Measurements from ENCODE around the gene PARM1. TPM values are rescaled to one million over a fixed set of nuclear protein-coding genes. Genes with fewer than 3 reads are reported as not detected.

Gene PARM1
- total RNA-seq, 4 donors from 2014 or later, result 12.9 to 25.7 (median 24.1) TPM

- Histone ChIP-seq H3K9me3 (no peaks in the 10 kb centered on the region), H3K27ac (replicated peaks in 1 of 4) (no peak overlapping the region), H3K27me3 (no peaks in the 10 kb centered on the region), H3K4me1 (no peaks in the 10 kb centered on the region), H3K36me3 (no peaks in the 10 kb centered on the region), H3K4me3 (no peak overlapping the region)
- DNase-seq (ENCODE audit: extremely low spot score), result peak; percentile 14
- WGBS, result 77% methylated on average over 3 of the region's 3 CpGs
- intact Hi-C loops (cut with DNase I), result no loop called here
- TF ChIP-seq POLR2AphosphoS5 (IDR thresholded peaks at IDR 0.05), result no peak
These were observed 65.2 kb downstream of the PARM1 start for GRCh38 chr4:74997948-74998729.

DNA sequence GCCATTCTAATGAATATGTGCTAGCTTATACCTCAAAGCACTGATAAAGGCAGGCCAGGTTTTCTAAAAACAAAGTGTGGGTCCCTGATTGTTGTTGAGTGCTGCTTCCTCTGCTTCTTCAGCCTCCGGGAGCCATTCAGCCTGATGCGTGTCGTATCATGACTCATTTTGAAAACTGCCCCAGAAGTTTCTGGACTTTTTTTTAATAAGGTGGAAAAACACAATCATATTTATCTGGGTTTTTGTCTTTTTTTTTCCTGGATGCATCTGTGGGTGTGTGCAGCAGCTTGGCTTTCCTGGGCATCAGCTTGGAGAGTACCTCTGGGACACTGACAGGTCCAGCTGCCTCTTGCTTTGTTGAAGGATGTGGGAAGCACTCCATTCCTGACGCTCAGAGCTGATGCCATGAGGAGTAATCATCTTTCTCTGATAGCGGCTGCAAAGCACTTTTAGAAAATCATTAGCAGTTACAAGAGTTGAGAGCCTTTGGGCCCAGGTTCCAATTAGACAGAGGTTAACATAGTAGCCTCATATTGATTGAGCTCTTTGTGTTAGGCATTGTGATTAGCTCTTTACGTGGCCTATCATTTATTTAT, 66.9 kb downstream of the PARM1 start:
- WGBS, result 81% methylated on average over 6 of the region's 6 CpGs
- DNase-seq (ENCODE audit: extremely low spot score), result peak; percentile 80
- no peak overlapping the region for H3K4me3 ChIP-seq
- intact Hi-C loops (cut with DNase I), result no loop called here
- H3K36me3 ChIP-seq, result no peaks in the 10 kb centered on the region
- no peak for TF ChIP-seq POLR2AphosphoS5 (IDR thresholded peaks at IDR 0.05)
- no peak for TF ChIP-seq POLR2A (IDR thresholded peaks at IDR 0.05; ENCODE audit: low read depth)
- no peak for TF ChIP-seq EP300 (IDR thresholded peaks at IDR 0.05)
- TF ChIP-seq, protein P1, sequence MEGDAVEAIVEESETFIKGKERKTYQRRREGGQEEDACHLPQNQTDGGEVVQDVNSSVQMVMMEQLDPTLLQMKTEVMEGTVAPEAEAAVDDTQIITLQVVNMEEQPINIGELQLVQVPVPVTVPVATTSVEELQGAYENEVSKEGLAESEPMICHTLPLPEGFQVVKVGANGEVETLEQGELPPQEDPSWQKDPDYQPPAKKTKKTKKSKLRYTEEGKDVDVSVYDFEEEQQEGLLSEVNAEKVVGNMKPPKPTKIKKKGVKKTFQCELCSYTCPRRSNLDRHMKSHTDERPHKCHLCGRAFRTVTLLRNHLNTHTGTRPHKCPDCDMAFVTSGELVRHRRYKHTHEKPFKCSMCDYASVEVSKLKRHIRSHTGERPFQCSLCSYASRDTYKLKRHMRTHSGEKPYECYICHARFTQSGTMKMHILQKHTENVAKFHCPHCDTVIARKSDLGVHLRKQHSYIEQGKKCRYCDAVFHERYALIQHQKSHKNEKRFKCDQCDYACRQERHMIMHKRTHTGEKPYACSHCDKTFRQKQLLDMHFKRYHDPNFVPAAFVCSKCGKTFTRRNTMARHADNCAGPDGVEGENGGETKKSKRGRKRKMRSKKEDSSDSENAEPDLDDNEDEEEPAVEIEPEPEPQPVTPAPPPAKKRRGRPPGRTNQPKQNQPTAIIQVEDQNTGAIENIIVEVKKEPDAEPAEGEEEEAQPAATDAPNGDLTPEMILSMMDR (IDR thresholded peaks at IDR 0.05), result no peak
- H3K9me3 ChIP-seq, result no peaks in the 10 kb centered on the region
- no peaks in the 10 kb centered on the region for H3K4me1 ChIP-seq
- no peak overlapping the region for H3K27ac ChIP-seq (replicated peaks in 1 of 4)
- no peaks in the 10 kb centered on the region for H3K27me3 ChIP-seq

DNA sequence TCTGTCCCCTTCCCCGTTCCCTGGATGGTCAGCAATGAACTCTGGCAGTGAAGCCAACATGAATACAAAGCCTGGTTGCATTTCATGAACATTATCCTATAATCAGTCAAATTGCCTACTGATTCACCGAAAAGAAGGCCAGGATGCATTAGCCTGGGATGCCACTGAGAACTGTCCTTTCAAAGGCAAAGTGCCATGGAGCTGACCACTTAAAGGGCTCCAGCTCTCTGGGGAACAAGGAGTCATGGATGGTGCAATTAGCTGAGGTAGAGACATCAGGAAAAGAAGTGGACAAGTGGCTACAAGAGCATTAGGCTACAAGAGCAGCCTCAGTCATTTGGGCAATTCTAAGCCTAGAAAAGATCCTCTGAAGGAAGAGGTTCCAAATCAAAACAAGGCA, 69.0 kb downstream of the PARM1 start:
- WGBS, result 79% methylated on average over 2 of the region's 2 CpGs
- intact Hi-C loops (cut with DNase I), result no loop called here
- Histone ChIP-seq H3K36me3 (no peaks in the 10 kb centered on the region), H3K4me3 (no peak overlapping the region), H3K27me3 (no peaks in the 10 kb centered on the region), H3K9me3 (no peaks in the 10 kb centered on the region), H3K27ac (replicated peaks in 1 of 4) (no peak overlapping the region), H3K4me1 (peaks cover 0 to 3% (median 0%) of the 10 kb centered on the region in 4 donors)
- TF ChIP-seq, protein P1 (IDR thresholded peaks at IDR 0.05), result no peak
- TF ChIP-seq EP300 (IDR thresholded peaks at IDR 0.05) (no peak), POLR2A (IDR thresholded peaks at IDR 0.05; ENCODE audit: low read depth) (no peak), POLR2AphosphoS5 (IDR thresholded peaks at IDR 0.05) (no peak)
- peak; percentile 78 for DNase-seq (ENCODE audit: extremely low spot score)

GRCh38 chr4:75002381-75002780, 69.5 kb downstream of the PARM1 start:
- peaks cover 0 to 3% (median 0%) of the 10 kb centered on the region in 4 donors for H3K4me1 ChIP-seq
- DNase-seq (ENCODE audit: extremely low spot score), result no peak
- 87% methylated on average over 2 of the region's 2 CpGs for WGBS
- no peak overlapping the region for H3K4me3 ChIP-seq
- no peaks in the 10 kb centered on the region for H3K27me3 ChIP-seq
- TF ChIP-seq POLR2A (IDR thresholded peaks at IDR 0.05; ENCODE audit: low read depth) (no peak), EP300 (IDR thresholded peaks at IDR 0.05) (no peak), POLR2AphosphoS5 (IDR thresholded peaks at IDR 0.05) (no peak)
- TF ChIP-seq, protein P1 (IDR thresholded peaks at IDR 0.05), result no peak
- intact Hi-C loops (cut with DNase I), result no loop called here
- H3K36me3 ChIP-seq, result no peaks in the 10 kb centered on the region
- H3K27ac ChIP-seq (replicated peaks in 1 of 4), result no peak overlapping the region
- peaks cover 0 to 4% (median 2%) of the 10 kb centered on the region in 4 donors for H3K9me3 ChIP-seq

- H3K4me1 ChIP-seq, result peaks cover 0 to 3% (median 0%) of the 10 kb centered on the region in 4 donors
- H3K36me3 ChIP-seq, result no peaks in the 10 kb centered on the region
- H3K4me3 ChIP-seq, result no peak overlapping the region
- H3K27me3 ChIP-seq, result no peaks in the 10 kb centered on the region
- no peak overlapping the region for H3K27ac ChIP-seq (replicated peaks in 1 of 4)
- DNase-seq (ENCODE audit: extremely low spot score), result no peak
- TF ChIP-seq, protein P1 (IDR thresholded peaks at IDR 0.05), result no peak
- TF ChIP-seq POLR2A (IDR thresholded peaks at IDR 0.05; ENCODE audit: low read depth) (no peak), POLR2AphosphoS5 (IDR thresholded peaks at IDR 0.05) (no peak), EP300 (IDR thresholded peaks at IDR 0.05) (no peak)
- intact Hi-C loops (cut with DNase I), result no loop called here
- H3K9me3 ChIP-seq, result peaks cover 0 to 11% (median 3%) of the 10 kb centered on the region in 4 donors
These were observed 71.1 kb downstream of the PARM1 start for GRCh38 chr4:75003979-75004378.

All from esophagus muscularis mucosa (tissue), 4 donors.